GM12878 (cell line): Measurements from ENCODE around the gene ITFG1. TPM values are rescaled to one million over a fixed set of nuclear protein-coding genes. Genes with fewer than 3 reads are reported as not detected.

Experiments used
- ATF2 ChIP-seq: IDR thresholded peaks from 2 replicates; pipeline ENCODE4 v1.6.1; 2012; ENCODE audit warnings: low read length, inconsistent platforms
- CBFB ChIP-seq: IDR thresholded peaks from 2 replicates; pipeline ENCODE4 v1.6.1; 2016; ENCODE audit warnings: antibody characterized with exemption, low read depth
- CEBPZ ChIP-seq: fragments of 150-350 bp; IDR thresholded peaks from 2 replicates; pipeline ENCODE4 v1.6.1; 2016; ENCODE audit warnings: low read depth, low read length
- EED ChIP-seq: sonication (generic); IDR thresholded peaks from 2 replicates; pipeline ENCODE4 v1.6.1; 2016; ENCODE audit warnings: antibody characterized with exemption, low read depth
- IKZF2 ChIP-seq, 2 experiments: fragments of 450-650 bp; IDR thresholded peaks; 2 replicates each; pipeline ENCODE4 v1.6.1; 2017; ENCODE audit warnings: mild to moderate bottlenecking in 2 of 2, moderate library complexity in 2 of 2
- JUNB ChIP-seq: IDR thresholded peaks from 2 replicates; pipeline ENCODE4 v1.6.1; 2016; ENCODE audit warnings: antibody characterized with exemption, mild to moderate bottlenecking
- JUND ChIP-seq: IDR thresholded peaks from 2 replicates; pipeline ENCODE4 v1.6.1; 2012; ENCODE audit warnings: low read depth, mild to moderate bottlenecking, low read length, improper control_type of control experiment, moderate library complexity
- MEF2B ChIP-seq: fragments of 450-650 bp; IDR thresholded peaks from 2 replicates; pipeline ENCODE4 v1.6.1; 2018; ENCODE audit warnings: mild to moderate bottlenecking, moderate library complexity; ENCODE audit not compliant: partially characterized antibody, poor library complexity, severe bottlenecking
- MTA3 ChIP-seq: IDR thresholded peaks from 2 replicates; pipeline ENCODE4 v1.6.1; 2012; ENCODE audit warnings: low read length, inconsistent platforms, borderline replicate concordance
- NFIC ChIP-seq: IDR thresholded peaks from 2 replicates; pipeline ENCODE4 v1.6.1; 2012; ENCODE audit warnings: low read depth, mild to moderate bottlenecking, inconsistent platforms, low read length, moderate library complexity
- NFXL1 ChIP-seq: fragments of 450-650 bp; IDR thresholded peaks from 2 replicates; pipeline ENCODE4 v1.6.1; 2017; ENCODE audit warnings: antibody characterized with exemption, mild to moderate bottlenecking, borderline replicate concordance
- PBX3 ChIP-seq: IDR thresholded peaks from 2 replicates; pipeline ENCODE4 v1.6.1; 2011; ENCODE audit warnings: mild to moderate bottlenecking, low read depth, low read length, moderate library complexity; ENCODE audit not compliant: insufficient replicate concordance
- POLR2AphosphoS5 ChIP-seq: IDR thresholded peaks from 2 replicates; pipeline ENCODE4 v1.6.1; 2011; ENCODE audit warnings: mild to moderate bottlenecking, low read length, inconsistent platforms
- PRDM15 ChIP-seq: fragments of 450-650 bp; formaldehyde crosslinking; IDR thresholded peaks from 2 replicates; pipeline ENCODE4 v1.4.0; 2020; ENCODE audit warnings: mild to moderate bottlenecking, moderate library complexity
- RB1 ChIP-seq: fragments of 450-650 bp; formaldehyde crosslinking; IDR thresholded peaks from 2 replicates; pipeline ENCODE4 v1.6.1; 2017; ENCODE audit warnings: mild to moderate bottlenecking, borderline replicate concordance
- SKIL ChIP-seq: fragments of 450-650 bp; IDR thresholded peaks from 2 replicates; pipeline ENCODE4 v1.6.1; 2017; ENCODE audit warnings: mild to moderate bottlenecking, low read depth, inconsistent platforms; ENCODE audit not compliant: poor library complexity, severe bottlenecking
- SMC3 ChIP-seq: IDR thresholded peaks from 2 replicates; pipeline ENCODE4 v1.6.1; 2011; ENCODE audit warnings: low read length, improper control_type of control experiment, borderline replicate concordance
- SPI1 ChIP-seq: IDR thresholded peaks from 2 replicates; pipeline ENCODE4 v1.6.1; 2011; ENCODE audit warnings: low read depth, mild to moderate bottlenecking, low read length, moderate library complexity, borderline replicate concordance; ENCODE audit not compliant: insufficient read depth
- SUZ12 ChIP-seq: fragments of 200-600 bp; sonication (generic); IDR thresholded peaks from one replicate; pipeline ENCODE4 v1.6.1; 2018; ENCODE audit warnings: antibody characterized with exemption, mild to moderate bottlenecking; ENCODE audit not compliant: unreplicated experiment
- ZNF24 ChIP-seq: fragments of 450-650 bp; IDR thresholded peaks from 2 replicates; pipeline ENCODE4 v1.6.1; 2017; ENCODE audit warnings: antibody characterized with exemption, mild to moderate bottlenecking
- polyA plus RNA-seq, 11 experiments: library from polyadenylated mRNA; depleted of rRNA in 4 of 11; unstranded in 6 of 11; stranded (reverse) in 5 of 11; fragments of >200 nt; fragmentation: Nextera tagmentation in 4 of 11; fragmentation: Illumina TruSeq in 1 of 11; extraction: Ambion mirVana in 4 of 11; extraction: Trizol in 1 of 11; gene quantifications; 1 replicate in 1 of 11; 2 replicates in 10 of 11; pipeline versions ENCODE4 v1.2.1 to v1.2.3, GENCODE V29; 2011 to 2016; ENCODE audit warnings: inconsistent platforms in 2 of 11, missing spikeins in 2 of 11, low read depth in 1 of 11
- total RNA-seq, 4 experiments: library from RNA; depleted of rRNA in 3 of 4; stranded (reverse); fragments of >200 nt in 3 of 4; fragmentation: Illumina TruSeq in 1 of 4; extraction: Trizol in 1 of 4; gene quantifications; 2 replicates each; pipeline versions ENCODE4 v1.2.1 to v1.2.3, GENCODE V29; 2013 to 2021

ITFG1 gene
- total and polyA plus RNA-seq, 10 of the 15 experiments (the other 5 are each of a cell fraction or from before 2014, with no cell fraction given), result 9.3 to 56.3 (median 28.6) TPM

- TF ChIP-seq MTA3 (no peak), POLR2AphosphoS5 (no peak), IKZF2 (IDR thresholded peaks at IDR 0.05) (peak; percentile 64 to 80), RB1 (no peak), PBX3 (no peak), SMC3 (no peak), JUND (peak; percentile 37; the same call in 1 of the 2 replicates), CBFB (no peak), SUZ12 (no peak), SKIL (peak; percentile 32), MEF2B (no peak), EED (peak; percentile 66), SPI1 (peak; percentile 86), ZNF24 (no peak), JUNB (peak; percentile 92), NFXL1 (no peak), NFIC (peak; percentile 55; the same call in 1 of the 2 replicates), ATF2 (0 out of 2 replicates have a peak, but pooled peaks have one; percentile 41), CEBPZ (no peak), PRDM15 (CRISPR knock-in tag) (no peak)
Observed at GRCh38 chr16:47142486-47142820, 318.4 kb downstream of the ITFG1 start (continued).
